GM19463 (cell line): ENCODE results near the gene SNF8.

Experiments used
- ATAC-seq: cut with Tn5 transposase; IDR thresholded peaks from one replicate; pipeline ENCODE4 v1.9.1; 2021; ENCODE audit warnings: mild to moderate bottlenecking, moderate library complexity; ENCODE audit not compliant: unreplicated experiment

The SNF8 gene

GRCh38 chr17:48893646-48894508 is 50.8 kb downstream of the SNF8 start:
- ATAC-seq: no peak

GRCh38 chr17:48892940-48893645 is 51.5 kb downstream of the SNF8 start:
- ATAC-seq: no peak

DNA sequence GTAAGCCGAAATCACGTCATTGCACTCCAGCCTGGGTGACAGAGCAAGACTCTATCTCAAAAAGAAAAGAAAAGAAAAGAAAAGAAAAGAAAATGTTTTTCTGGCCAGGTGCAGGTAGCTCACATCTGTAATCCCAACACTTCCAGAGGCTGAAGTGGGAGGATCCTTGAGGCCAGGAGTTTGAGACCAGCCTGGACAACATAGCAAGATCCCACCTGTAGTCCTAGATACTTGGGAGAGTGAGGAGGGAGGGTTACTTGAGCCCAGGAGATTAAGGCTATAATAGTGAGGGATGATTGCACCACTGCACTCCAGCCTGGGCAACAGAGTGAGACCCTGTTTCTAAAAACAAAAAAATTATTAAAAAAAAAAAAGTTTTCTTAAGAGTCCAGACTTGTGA is 54.6 kb downstream of the SNF8 start:
- no peak for ATAC-seq

DNA sequence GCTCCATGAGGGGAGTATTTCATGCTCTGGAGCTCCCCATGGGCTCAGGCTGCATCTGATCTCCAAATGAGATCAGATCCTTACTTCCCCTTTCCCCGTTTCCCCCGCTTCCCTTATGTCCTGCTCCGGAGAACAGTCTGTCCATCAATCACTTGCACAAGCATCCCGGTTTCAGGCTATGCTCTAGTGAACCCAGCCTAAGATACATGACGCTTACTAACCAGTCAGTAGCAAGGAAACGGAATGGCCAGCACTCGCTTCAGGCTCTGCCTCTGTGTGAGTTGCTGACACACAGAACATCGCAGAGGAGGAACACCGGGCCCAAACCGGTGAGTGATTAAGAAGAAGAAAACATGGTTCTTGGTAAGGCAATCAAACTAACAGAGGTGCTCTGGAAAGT is 61.5 kb downstream of the SNF8 start:
- no peak for ATAC-seq

DNA sequence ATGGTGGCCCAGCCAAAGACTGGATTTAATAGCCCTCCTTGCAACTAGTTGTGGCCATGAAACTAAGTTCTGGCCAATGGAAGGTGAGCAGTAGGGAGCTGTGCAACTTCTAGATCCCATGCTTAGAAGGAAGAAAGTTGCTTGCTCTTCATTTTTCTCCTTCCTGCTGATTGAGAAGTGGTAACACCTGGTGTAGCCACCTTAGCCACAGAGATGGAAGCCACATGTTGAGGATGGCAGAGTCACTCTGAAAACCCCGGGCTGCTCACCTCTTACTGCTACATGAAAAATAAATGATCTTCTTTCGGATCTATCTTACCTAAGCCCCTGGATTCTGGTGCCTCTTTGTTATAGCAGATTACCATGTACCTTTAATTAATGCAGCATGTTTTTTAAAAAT is 62.4 kb downstream of the SNF8 start:
- no peak for ATAC-seq
